ENCODE results near the gene RGS6.

The RGS6 gene

GRCh38 chr14:72164420-72165228, 232.4 kb downstream of the RGS6 start:
- no peak for DNase-seq (ENCODE audit: low read depth)

GRCh38 chr14:72165229-72165698, 233.0 kb downstream of the RGS6 start:
- DNase-seq (ENCODE audit: low read depth), result no peak

- DNase-seq (ENCODE audit: low read depth), result no peak
Observed at GRCh38 chr14:72169521-72169920, 237.3 kb downstream of the RGS6 start.

GRCh38 chr14:72172049-72172448, 239.8 kb downstream of the RGS6 start:
- DNase-seq (ENCODE audit: low read depth), result no peak

GRCh38 chr14:72172597-72172996, 240.4 kb downstream of the RGS6 start:
- no peak for DNase-seq (ENCODE audit: low read depth)

GRCh38 chr14:72173038-72173720, 240.9 kb downstream of the RGS6 start:
- DNase-seq (ENCODE audit: low read depth), result no peak

- no peak for DNase-seq (ENCODE audit: low read depth)
Observed at GRCh38 chr14:72177251-72177650, 245.0 kb downstream of the RGS6 start.

- DNase-seq (ENCODE audit: low read depth), result no peak
Observed at GRCh38 chr14:72178517-72178916, 246.3 kb downstream of the RGS6 start.

GRCh38 chr14:72182708-72183432, 250.6 kb downstream of the RGS6 start:
- DNase-seq (ENCODE audit: low read depth), result no peak

GRCh38 chr14:72183631-72184030, 251.4 kb downstream of the RGS6 start:
- no peak for DNase-seq (ENCODE audit: low read depth)

GRCh38 chr14:72186523-72186922, 254.3 kb downstream of the RGS6 start:
- DNase-seq (ENCODE audit: low read depth), result no peak

- DNase-seq (ENCODE audit: low read depth), result no peak
Observed at GRCh38 chr14:72196237-72197015, 264.2 kb downstream of the RGS6 start.

- DNase-seq (ENCODE audit: low read depth), result no peak
Observed at GRCh38 chr14:72201645-72202044, 269.4 kb downstream of the RGS6 start.

GRCh38 chr14:72213424-72213823, 281.2 kb downstream of the RGS6 start:
- DNase-seq (ENCODE audit: low read depth), result no peak

- DNase-seq (ENCODE audit: low read depth), result no peak
Observed at GRCh38 chr14:72215080-72215479, 282.9 kb downstream of the RGS6 start.

GRCh38 chr14:72217135-72217534, 284.9 kb downstream of the RGS6 start:
- DNase-seq (ENCODE audit: low read depth), result no peak

- DNase-seq (ENCODE audit: low read depth), result no peak
Observed at GRCh38 chr14:72222046-72222445, 289.8 kb downstream of the RGS6 start.

- DNase-seq (ENCODE audit: low read depth), result no peak
Observed at GRCh38 chr14:72236629-72237028, 304.4 kb downstream of the RGS6 start.

- no peak for DNase-seq (ENCODE audit: low read depth)
Observed at GRCh38 chr14:72237722-72238666, 305.8 kb downstream of the RGS6 start.
